KMS-11 (cell line): ENCODE results near the gene HRG.

Source experiments
- H2AFZ ChIP-seq: fragments of 200-600 bp; sonication (generic); 2 replicates; pipeline ENCODE4 v1.6.1; 2016; ENCODE audit warnings: antibody characterized with exemption, mixed run types, low read depth
- H3K27ac ChIP-seq: fragments of 200-600 bp; sonication (generic); 2 replicates; pipeline ENCODE4 v1.6.1; 2016; ENCODE audit warnings: mild to moderate bottlenecking, mixed run types
- H3K27me3 ChIP-seq: fragments of 200-600 bp; sonication (generic); 2 replicates; pipeline ENCODE4 v1.6.1; 2017; ENCODE audit warnings: mild to moderate bottlenecking, low read depth, mixed run types, moderate library complexity; ENCODE audit not compliant: insufficient read depth
- H3K36me3 ChIP-seq: fragments of 200-600 bp; sonication (generic); 2 replicates; pipeline ENCODE4 v1.6.1; 2017; ENCODE audit warnings: mild to moderate bottlenecking, mixed run types; ENCODE audit not compliant: insufficient read depth
- H3K4me1 ChIP-seq: fragments of 200-600 bp; sonication (generic); 2 replicates; pipeline ENCODE4 v1.6.1; 2016; ENCODE audit warnings: mild to moderate bottlenecking, low read depth, mixed run types; ENCODE audit not compliant: poor library complexity, severe bottlenecking
- H3K4me2 ChIP-seq: fragments of 200-600 bp; sonication (generic); 2 replicates; pipeline ENCODE4 v1.7.0; 2016; ENCODE audit warnings: mild to moderate bottlenecking, mixed run types
- H3K4me3 ChIP-seq: fragments of 200-600 bp; sonication (generic); IDR thresholded peaks from 2 replicates; pipeline ENCODE4 v1.6.1; 2017; ENCODE audit warnings: low read depth, low read length, mixed read lengths; ENCODE audit not compliant: insufficient read depth
- H3K79me2 ChIP-seq: fragments of 200-600 bp; sonication (generic); 2 replicates; pipeline ENCODE4 v1.6.1; 2016; ENCODE audit warnings: low read depth, mixed run types; ENCODE audit not compliant: insufficient read depth
- H3K9ac ChIP-seq: fragments of 200-600 bp; sonication (generic); 2 replicates; pipeline ENCODE4 v1.6.1; 2016; ENCODE audit warnings: mild to moderate bottlenecking, mixed run types
- H4K20me1 ChIP-seq: fragments of 200-600 bp; sonication (generic); 2 replicates; pipeline ENCODE4 v1.6.1; 2016; ENCODE audit warnings: mild to moderate bottlenecking, mixed run types; ENCODE audit not compliant: insufficient read depth
- CTCF ChIP-seq: fragments of 200-600 bp; sonication (generic); conservative IDR thresholded peaks from 2 replicates; pipeline ENCODE4 v1.6.1; 2017; ENCODE audit warnings: low read depth, mild to moderate bottlenecking, antibody characterized with exemption, low read length, moderate library complexity, mixed read lengths

The HRG gene

GRCh38 chr3:186691676-186692075, 25.9 kb downstream of the HRG start:
- Histone ChIP-seq H3K4me1 (no peaks in the 10 kb centered on the region), H3K79me2 (no peaks in the 10 kb centered on the region), H3K36me3 (no peaks in the 10 kb centered on the region), H3K27ac (no peak overlapping the region), H3K27me3 (no peaks in the 10 kb centered on the region), H2AFZ (no peak overlapping the region), H3K9ac (no peak overlapping the region), H4K20me1 (no peaks in the 10 kb centered on the region), H3K4me3 (no peak overlapping the region), H3K4me2 (no peak overlapping the region)
- TF ChIP-seq CTCF: no peak

- Histone ChIP-seq H4K20me1 (no peaks in the 10 kb centered on the region), H3K27me3 (no peaks in the 10 kb centered on the region), H3K27ac (no peak overlapping the region), H3K4me2 (no peak overlapping the region), H3K9ac (no peak overlapping the region), H3K36me3 (no peaks in the 10 kb centered on the region), H3K79me2 (no peaks in the 10 kb centered on the region), H2AFZ (no peak overlapping the region), H3K4me1 (no peaks in the 10 kb centered on the region), H3K4me3 (no peak overlapping the region)
- no peak for TF ChIP-seq CTCF
These were observed 28.0 kb downstream of the HRG start for GRCh38 chr3:186693843-186694242.

GRCh38 chr3:186694288-186695032, 28.6 kb downstream of the HRG start:
- Histone ChIP-seq H3K4me3 (no peak overlapping the region), H3K36me3 (no peaks in the 10 kb centered on the region), H3K79me2 (no peaks in the 10 kb centered on the region), H3K9ac (no peak overlapping the region), H4K20me1 (no peaks in the 10 kb centered on the region), H2AFZ (no peak overlapping the region), H3K27me3 (no peaks in the 10 kb centered on the region), H3K4me1 (no peaks in the 10 kb centered on the region), H3K4me2 (no peak overlapping the region), H3K27ac (no peak overlapping the region)
- no peak for TF ChIP-seq CTCF

- Histone ChIP-seq H3K36me3 (no peaks in the 10 kb centered on the region), H3K27me3 (no peaks in the 10 kb centered on the region), H3K9ac (no peak overlapping the region), H3K79me2 (no peaks in the 10 kb centered on the region), H3K27ac (no peak overlapping the region), H4K20me1 (no peaks in the 10 kb centered on the region), H3K4me3 (no peak overlapping the region), H3K4me1 (no peaks in the 10 kb centered on the region), H3K4me2 (no peak overlapping the region), H2AFZ (no peak overlapping the region)
- TF ChIP-seq CTCF: no peak
These were observed 30.7 kb downstream of the HRG start for GRCh38 chr3:186696522-186696921.
